ENCODE measurements around the gene C9orf72.

DNA sequence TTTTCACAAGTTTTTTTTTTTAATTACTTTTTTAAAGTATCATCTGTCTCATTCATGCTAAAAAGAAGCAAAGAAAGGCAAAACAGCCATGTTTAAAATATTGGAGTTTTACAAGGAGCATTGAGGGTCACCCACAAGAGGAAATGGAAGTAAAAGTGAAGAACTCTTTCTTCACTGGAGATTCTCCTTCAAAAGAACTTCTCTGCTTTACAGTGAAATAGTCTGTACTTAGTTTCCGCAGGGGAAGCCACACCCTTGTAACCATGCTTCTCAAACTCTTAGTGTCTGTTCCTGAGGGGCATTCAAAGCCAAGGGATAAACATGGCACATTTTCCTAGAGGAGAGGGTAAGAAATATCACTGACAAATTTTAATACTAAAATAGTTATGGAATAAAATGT is 8.6 kb downstream of the C9orf72 start:
- TF ChIP-seq, protein P1, sequence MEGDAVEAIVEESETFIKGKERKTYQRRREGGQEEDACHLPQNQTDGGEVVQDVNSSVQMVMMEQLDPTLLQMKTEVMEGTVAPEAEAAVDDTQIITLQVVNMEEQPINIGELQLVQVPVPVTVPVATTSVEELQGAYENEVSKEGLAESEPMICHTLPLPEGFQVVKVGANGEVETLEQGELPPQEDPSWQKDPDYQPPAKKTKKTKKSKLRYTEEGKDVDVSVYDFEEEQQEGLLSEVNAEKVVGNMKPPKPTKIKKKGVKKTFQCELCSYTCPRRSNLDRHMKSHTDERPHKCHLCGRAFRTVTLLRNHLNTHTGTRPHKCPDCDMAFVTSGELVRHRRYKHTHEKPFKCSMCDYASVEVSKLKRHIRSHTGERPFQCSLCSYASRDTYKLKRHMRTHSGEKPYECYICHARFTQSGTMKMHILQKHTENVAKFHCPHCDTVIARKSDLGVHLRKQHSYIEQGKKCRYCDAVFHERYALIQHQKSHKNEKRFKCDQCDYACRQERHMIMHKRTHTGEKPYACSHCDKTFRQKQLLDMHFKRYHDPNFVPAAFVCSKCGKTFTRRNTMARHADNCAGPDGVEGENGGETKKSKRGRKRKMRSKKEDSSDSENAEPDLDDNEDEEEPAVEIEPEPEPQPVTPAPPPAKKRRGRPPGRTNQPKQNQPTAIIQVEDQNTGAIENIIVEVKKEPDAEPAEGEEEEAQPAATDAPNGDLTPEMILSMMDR (IDR thresholded peaks at IDR 0.05) = no peak
- no peak for TF ChIP-seq POLR2A (IDR thresholded peaks at IDR 0.05)
